ENCODE data around the gene TES.

Gene TES

DNA sequence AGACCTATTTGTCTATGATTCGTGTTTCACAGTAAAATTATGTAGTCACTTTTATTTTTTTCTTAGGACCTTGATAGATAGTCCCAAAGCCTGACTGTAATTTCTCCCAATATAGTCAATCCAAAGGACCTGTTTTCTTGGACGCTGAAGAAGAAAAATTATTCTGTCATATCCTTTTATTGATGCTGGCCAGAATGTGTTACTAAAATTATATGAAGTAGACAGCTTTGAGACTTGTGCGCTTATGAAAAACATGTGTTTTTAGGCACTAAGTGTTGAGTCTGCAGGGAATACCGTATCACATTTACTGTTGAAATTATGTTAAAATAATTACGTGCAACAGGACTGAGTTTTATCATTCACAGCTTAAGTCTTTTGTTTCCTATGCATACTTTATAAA lies 17.9 kb downstream of the TES start:
- DNase-seq (ENCODE audit: low read depth, low spot score), result no peak
- TF ChIP-seq ZNF274 (IDR thresholded peaks at IDR 0.05; ENCODE audit: low read depth, low read length) (no peak), SUZ12 (IDR thresholded peaks at IDR 0.05; ENCODE audit: extremely low read depth, insufficient read depth, insufficient read length) (no peak), YY1 (IDR thresholded peaks at IDR 0.05; ENCODE audit: insufficient read depth, insufficient read length) (no peak)
- H3K9me3 ChIP-seq (ENCODE audit: insufficient read depth, low read length), result no peaks in the 10 kb centered on the region
- H3K9ac ChIP-seq (ENCODE audit: insufficient read length, low read depth), result no peak overlapping the region
- no peaks in the 10 kb centered on the region for H3K36me3 ChIP-seq (ENCODE audit: insufficient read depth, insufficient read length, low read length)
- no peaks in the 10 kb centered on the region for H3K27me3 ChIP-seq (ENCODE audit: insufficient read depth, insufficient read length)
- no peak overlapping the region for H3K4me3 ChIP-seq (ENCODE audit: insufficient read length, low read depth)
- H3K4me1 ChIP-seq (ENCODE audit: insufficient read depth, insufficient read length), result no peaks in the 10 kb centered on the region

DNA sequence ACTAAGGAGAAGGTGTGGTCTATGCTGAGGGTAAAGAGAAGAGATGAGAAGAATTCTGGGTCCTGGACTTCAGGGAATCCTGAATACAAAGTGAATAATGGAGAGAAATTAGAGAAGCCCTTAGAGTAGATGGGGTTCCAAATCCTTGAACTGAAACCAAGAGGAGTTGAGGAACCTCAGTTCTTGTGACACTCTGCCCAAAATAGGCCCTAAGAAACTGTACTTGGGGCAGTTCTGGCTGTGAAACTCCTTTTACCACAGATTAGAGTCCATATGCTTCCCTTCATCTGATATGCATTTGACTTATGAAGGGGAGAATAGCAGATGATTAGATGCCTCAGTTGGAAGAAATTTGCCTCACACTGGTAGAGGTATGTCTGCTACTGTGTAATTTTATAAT lies 19.0 kb downstream of the TES start:
- Histone ChIP-seq H3K9me3 (ENCODE audit: insufficient read depth, low read length) (no peaks in the 10 kb centered on the region), H3K36me3 (ENCODE audit: insufficient read depth, insufficient read length, low read length) (no peaks in the 10 kb centered on the region), H3K4me1 (ENCODE audit: insufficient read depth, insufficient read length) (no peaks in the 10 kb centered on the region), H3K27me3 (ENCODE audit: insufficient read depth, insufficient read length) (no peaks in the 10 kb centered on the region), H3K9ac (ENCODE audit: insufficient read length, low read depth) (no peak overlapping the region), H3K4me3 (ENCODE audit: insufficient read length, low read depth) (no peak overlapping the region)
- TF ChIP-seq YY1 (IDR thresholded peaks at IDR 0.05; ENCODE audit: insufficient read depth, insufficient read length) (no peak), ZNF274 (IDR thresholded peaks at IDR 0.05; ENCODE audit: low read depth, low read length) (no peak), SUZ12 (IDR thresholded peaks at IDR 0.05; ENCODE audit: extremely low read depth, insufficient read depth, insufficient read length) (no peak)
- no peak for DNase-seq (ENCODE audit: low read depth, low spot score)

DNA sequence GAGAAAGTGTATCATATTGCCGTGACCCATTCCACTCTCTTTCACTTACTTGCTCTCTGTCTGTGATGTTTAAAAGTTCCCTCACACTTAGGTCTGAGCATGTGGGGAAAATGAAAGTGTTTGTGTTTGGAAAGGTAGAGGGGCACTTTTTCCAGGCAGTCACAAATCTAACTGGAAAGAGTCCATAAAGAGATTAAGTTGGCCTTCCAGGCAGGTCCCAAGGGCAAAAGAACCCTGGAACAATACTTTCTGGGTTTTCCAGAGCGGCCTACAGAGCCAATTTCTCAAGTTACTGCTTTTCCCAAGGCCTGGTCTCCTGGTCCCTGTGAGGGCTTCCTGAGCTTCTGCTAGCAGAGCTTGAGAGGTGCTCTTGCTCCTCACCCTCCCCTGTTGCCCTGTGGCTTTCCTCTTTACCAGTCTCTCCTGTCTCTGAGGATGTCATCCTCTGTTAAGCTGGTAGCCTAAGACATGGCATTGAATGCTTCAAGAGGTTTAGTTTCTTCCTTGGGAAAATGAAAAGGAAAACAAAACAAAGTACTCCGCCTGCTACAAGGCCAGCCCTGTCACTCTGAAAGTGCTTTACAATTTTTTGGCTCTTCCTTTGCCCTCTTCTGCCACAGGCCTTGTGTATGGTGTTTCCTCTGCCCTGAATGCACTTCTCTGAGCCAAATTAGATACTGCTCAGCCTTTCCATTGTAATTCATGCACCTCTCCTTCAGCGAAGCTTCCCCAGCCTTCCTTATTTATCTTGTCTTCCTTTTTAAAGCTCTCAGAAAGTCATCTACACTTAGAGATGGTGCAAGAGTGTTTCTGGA lies 20.1 kb downstream of the TES start:
- Histone ChIP-seq H3K36me3 (ENCODE audit: insufficient read depth, insufficient read length, low read length) (no peaks in the 10 kb centered on the region), H3K9ac (ENCODE audit: insufficient read length, low read depth) (no peak overlapping the region), H3K4me1 (ENCODE audit: insufficient read depth, insufficient read length) (no peaks in the 10 kb centered on the region), H3K27me3 (ENCODE audit: insufficient read depth, insufficient read length) (no peaks in the 10 kb centered on the region), H3K4me3 (ENCODE audit: insufficient read length, low read depth) (no peak overlapping the region), H3K9me3 (ENCODE audit: insufficient read depth, low read length) (no peaks in the 10 kb centered on the region)
- DNase-seq (ENCODE audit: low read depth, low spot score), result no peak
- no peak for TF ChIP-seq YY1 (IDR thresholded peaks at IDR 0.05; ENCODE audit: insufficient read depth, insufficient read length)
- TF ChIP-seq ZNF274 (IDR thresholded peaks at IDR 0.05; ENCODE audit: low read depth, low read length), result no peak
- TF ChIP-seq SUZ12 (IDR thresholded peaks at IDR 0.05; ENCODE audit: extremely low read depth, insufficient read depth, insufficient read length), result no peak

DNA sequence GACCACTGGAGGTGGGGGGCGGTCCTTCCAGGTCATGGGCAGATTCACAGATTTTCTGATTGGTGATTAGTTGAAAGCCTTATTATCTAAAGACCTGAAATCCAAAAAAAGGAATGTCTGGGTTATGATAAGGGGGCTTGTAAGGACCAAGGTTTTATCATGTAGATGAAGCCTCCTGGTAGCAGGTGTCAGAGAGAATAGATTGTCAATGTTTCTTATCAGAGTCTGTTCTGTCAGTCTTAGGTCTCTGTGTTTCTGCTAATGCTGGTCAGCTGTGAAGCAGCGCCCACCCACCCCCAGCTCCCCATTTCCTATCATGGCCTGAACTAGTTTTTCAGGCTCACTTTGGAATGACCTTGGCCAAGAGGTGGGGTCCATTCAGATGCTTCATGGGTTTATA lies 21.2 kb downstream of the TES start:
- TF ChIP-seq YY1 (IDR thresholded peaks at IDR 0.05; ENCODE audit: insufficient read depth, insufficient read length) (no peak), ZNF274 (IDR thresholded peaks at IDR 0.05; ENCODE audit: low read depth, low read length) (no peak), SUZ12 (IDR thresholded peaks at IDR 0.05; ENCODE audit: extremely low read depth, insufficient read depth, insufficient read length) (no peak)
- DNase-seq (ENCODE audit: low read depth, low spot score), result no peak
- H3K4me1 ChIP-seq (ENCODE audit: insufficient read depth, insufficient read length), result no peaks in the 10 kb centered on the region
- no peak overlapping the region for H3K4me3 ChIP-seq (ENCODE audit: insufficient read length, low read depth)
- H3K36me3 ChIP-seq (ENCODE audit: insufficient read depth, insufficient read length, low read length), result peaks cover under 1% of the 10 kb centered on the region
- H3K9me3 ChIP-seq (ENCODE audit: insufficient read depth, low read length), result no peaks in the 10 kb centered on the region
- H3K9ac ChIP-seq (ENCODE audit: insufficient read length, low read depth), result no peak overlapping the region
- H3K27me3 ChIP-seq (ENCODE audit: insufficient read depth, insufficient read length), result no peaks in the 10 kb centered on the region

DNA sequence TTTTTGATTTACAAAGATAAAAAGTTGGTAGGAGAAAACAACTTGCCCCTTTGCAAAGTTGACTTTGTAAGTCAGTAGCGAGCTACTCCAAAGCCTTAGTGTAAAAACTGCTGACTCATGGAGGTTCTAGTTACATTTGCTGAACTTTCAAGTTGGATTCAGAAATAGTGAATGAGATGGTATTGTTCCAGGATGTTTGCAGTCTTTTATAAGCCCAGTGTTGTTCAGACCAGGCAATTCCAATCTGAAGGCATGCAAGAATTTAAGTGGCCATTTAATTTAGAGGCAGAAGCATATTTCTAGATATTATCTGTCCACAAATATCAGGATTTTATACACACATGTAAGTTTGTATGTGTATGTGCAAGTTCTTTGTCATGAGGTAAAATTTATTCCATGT lies 21.6 kb downstream of the TES start:
- peaks cover 5% of the 10 kb centered on the region for H3K36me3 ChIP-seq (ENCODE audit: insufficient read depth, insufficient read length, low read length)
- DNase-seq (ENCODE audit: low read depth, low spot score), result no peak
- no peaks in the 10 kb centered on the region for H3K9me3 ChIP-seq (ENCODE audit: insufficient read depth, low read length)
- H3K4me3 ChIP-seq (ENCODE audit: insufficient read length, low read depth), result no peak overlapping the region
- TF ChIP-seq ZNF274 (IDR thresholded peaks at IDR 0.05; ENCODE audit: low read depth, low read length), result no peak
- no peak for TF ChIP-seq YY1 (IDR thresholded peaks at IDR 0.05; ENCODE audit: insufficient read depth, insufficient read length)
- no peak for TF ChIP-seq SUZ12 (IDR thresholded peaks at IDR 0.05; ENCODE audit: extremely low read depth, insufficient read depth, insufficient read length)
- H3K9ac ChIP-seq (ENCODE audit: insufficient read length, low read depth), result no peak overlapping the region
- H3K27me3 ChIP-seq (ENCODE audit: insufficient read depth, insufficient read length), result no peaks in the 10 kb centered on the region
- H3K4me1 ChIP-seq (ENCODE audit: insufficient read depth, insufficient read length), result no peaks in the 10 kb centered on the region

DNA sequence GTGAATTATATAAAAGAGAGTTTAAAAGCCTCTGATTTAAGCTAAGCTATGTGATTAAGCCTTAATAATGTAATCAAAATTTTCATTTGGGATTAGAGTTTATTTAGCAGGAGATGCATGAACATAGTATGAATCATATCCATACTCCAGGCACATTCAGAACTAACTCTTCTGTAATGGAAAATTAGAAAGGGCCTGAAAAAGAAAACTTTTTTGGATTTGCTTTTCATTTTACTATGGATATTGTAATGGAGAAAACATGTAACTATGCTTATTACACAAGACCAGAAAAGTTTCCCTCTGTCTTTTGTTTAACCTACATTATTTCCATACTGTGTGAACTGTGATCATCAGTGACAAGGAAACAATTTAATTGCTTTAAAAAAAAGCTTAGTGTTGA lies 22.0 kb downstream of the TES start:
- no peak for DNase-seq (ENCODE audit: low read depth, low spot score)
- TF ChIP-seq YY1 (IDR thresholded peaks at IDR 0.05; ENCODE audit: insufficient read depth, insufficient read length) (no peak), ZNF274 (IDR thresholded peaks at IDR 0.05; ENCODE audit: low read depth, low read length) (no peak), SUZ12 (IDR thresholded peaks at IDR 0.05; ENCODE audit: extremely low read depth, insufficient read depth, insufficient read length) (no peak)
- Histone ChIP-seq H3K27me3 (ENCODE audit: insufficient read depth, insufficient read length) (no peaks in the 10 kb centered on the region), H3K4me1 (ENCODE audit: insufficient read depth, insufficient read length) (no peaks in the 10 kb centered on the region), H3K9me3 (ENCODE audit: insufficient read depth, low read length) (no peaks in the 10 kb centered on the region), H3K36me3 (ENCODE audit: insufficient read depth, insufficient read length, low read length) (peaks cover 9% of the 10 kb centered on the region), H3K9ac (ENCODE audit: insufficient read length, low read depth) (no peak overlapping the region), H3K4me3 (ENCODE audit: insufficient read length, low read depth) (no peak overlapping the region)

DNA sequence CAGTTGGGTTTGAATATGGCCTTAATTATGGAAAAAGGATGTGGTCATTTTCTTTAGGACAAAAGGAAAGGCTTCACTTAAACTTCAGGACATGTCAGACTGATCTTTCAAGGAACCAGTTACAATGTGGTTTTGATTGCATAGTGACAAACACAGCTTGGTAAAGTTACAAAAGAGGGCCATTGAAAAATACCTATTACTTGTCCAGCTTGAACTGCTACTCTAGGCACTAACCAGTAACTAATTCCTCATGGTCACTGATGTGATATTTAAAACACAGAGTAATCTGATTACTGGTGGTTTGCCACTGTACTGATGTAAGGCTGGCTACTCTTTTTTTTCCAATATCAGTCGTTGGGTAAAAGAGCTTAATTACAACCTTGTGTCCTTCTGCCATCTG lies 22.6 kb downstream of the TES start:
- Histone ChIP-seq H3K36me3 (ENCODE audit: insufficient read depth, insufficient read length, low read length) (peaks cover 14% of the 10 kb centered on the region), H3K4me3 (ENCODE audit: insufficient read length, low read depth) (no peak overlapping the region), H3K4me1 (ENCODE audit: insufficient read depth, insufficient read length) (no peaks in the 10 kb centered on the region), H3K9ac (ENCODE audit: insufficient read length, low read depth) (no peak overlapping the region), H3K27me3 (ENCODE audit: insufficient read depth, insufficient read length) (no peaks in the 10 kb centered on the region), H3K9me3 (ENCODE audit: insufficient read depth, low read length) (no peaks in the 10 kb centered on the region)
- no peak for TF ChIP-seq SUZ12 (IDR thresholded peaks at IDR 0.05; ENCODE audit: extremely low read depth, insufficient read depth, insufficient read length)
- no peak for TF ChIP-seq ZNF274 (IDR thresholded peaks at IDR 0.05; ENCODE audit: low read depth, low read length)
- DNase-seq (ENCODE audit: low read depth, low spot score), result no peak

Measured in NT2/D1 (cell line).